Astrocyte (in vitro differentiated cells and primary cell): ENCODE data around the gene RPS4Y2.

Experiments used
- CTCF ChIP-seq: IDR thresholded peaks from 2 replicates; pipeline ENCODE4 v1.5.1; 2011; ENCODE audit warnings: low read depth, mild to moderate bottlenecking, inconsistent platforms, low read length, moderate library complexity; ENCODE audit not compliant: insufficient read depth
- EZH2 ChIP-seq: IDR thresholded peaks from 2 replicates; pipeline ENCODE4 v1.6.1; 2012; ENCODE audit warnings: mild to moderate bottlenecking, low read length, inconsistent platforms; ENCODE audit not compliant: insufficient read depth

DNA sequence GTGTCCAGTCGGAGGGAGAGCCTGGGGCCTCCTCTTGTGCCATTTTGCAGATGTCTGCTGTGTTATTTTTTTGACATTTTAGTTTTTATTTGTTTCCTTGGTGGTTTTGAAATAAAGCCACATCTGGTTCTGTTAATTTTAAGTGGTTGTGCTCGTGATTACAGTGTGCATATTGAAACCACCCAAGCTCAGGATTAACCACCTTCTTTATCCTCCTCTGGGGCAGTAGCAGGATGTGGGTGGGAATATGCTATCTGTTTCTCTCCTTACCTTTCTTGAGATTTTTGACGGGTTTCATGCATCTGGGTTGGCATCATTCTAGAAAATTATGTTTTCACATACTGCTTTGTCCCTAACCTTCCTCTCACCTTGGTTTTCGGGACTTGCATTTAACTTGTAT is 20.2 kb downstream of the RPS4Y2 start:
- no peak for TF ChIP-seq CTCF
- no peak for TF ChIP-seq EZH2
